GM18870 (cell line): ENCODE measurements around the gene NFIA.

Source experiments
- ATAC-seq: cut with Tn5 transposase; IDR thresholded peaks from one replicate; pipeline ENCODE4 v1.9.1; 2021; ENCODE audit warnings: moderate library complexity; ENCODE audit not compliant: unreplicated experiment

Gene NFIA

DNA sequence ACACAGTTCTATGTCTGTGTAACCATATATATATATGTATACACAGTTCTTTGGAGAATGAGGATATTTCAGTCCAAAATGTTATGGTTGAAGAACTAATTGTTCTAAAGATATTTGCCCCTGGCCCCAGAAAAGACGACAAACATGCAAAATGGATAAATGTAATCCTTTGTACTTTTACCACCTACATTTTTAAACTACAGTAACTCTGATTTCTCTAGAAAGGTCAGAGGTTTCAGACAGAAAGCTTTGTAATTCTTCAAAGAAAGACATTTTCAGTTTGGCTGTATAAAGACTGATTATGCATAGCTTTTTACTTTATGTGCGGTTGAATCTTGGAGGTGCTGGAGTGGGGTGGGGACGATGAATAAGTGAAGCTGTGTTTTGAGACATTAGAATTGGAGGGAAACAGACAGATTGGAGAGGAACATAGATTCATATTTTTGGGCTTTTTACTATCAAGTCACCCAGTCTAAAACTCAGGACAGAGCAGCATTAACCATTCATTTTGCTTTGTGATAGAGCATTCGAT lies 16.6 kb downstream of the NFIA start:
- ATAC-seq: no peak

DNA sequence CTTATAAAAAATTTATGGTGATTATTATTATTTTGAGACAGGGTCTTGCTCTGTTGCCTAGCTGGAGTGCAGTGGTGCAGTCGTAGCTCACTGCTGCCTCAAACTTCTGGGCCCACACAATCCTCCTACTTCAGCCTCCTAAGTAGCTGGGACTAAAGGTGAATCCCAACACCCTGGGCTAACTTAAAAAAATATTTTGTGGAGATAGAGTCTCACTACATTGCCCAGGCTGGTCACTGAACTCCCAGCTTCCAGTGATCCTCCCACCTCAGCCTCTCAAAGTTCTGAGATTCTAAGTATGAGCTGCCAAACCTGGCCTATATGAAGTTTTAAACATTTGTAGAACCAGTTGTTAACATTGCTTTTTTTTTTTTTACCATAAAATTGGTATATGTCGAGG lies 18.2 kb downstream of the NFIA start:
- no peak for ATAC-seq

DNA sequence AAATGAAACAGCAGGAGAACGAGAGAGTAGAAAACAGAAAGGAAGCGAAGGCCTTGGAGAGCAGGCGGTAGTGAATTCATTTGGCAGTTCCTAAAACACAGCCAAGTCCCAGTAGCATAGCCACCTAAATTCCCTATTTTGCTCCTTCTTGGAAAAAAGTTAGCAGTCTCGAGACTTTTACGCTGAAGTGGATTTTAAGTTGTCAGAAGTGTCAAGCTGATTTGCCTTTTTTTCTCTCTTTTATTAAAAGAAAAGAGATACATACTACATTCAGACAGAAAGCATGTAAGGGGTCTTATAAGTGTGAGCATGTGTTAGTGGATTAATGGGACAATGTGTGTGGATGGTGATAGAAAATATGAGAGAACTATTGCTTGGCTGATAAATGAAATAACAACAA lies 19.2 kb downstream of the NFIA start:
- ATAC-seq: no peak

- ATAC-seq: no peak
Measured at GRCh38 chr1:61102041-61102440, 19.7 kb downstream of the NFIA start.

- ATAC-seq: no peak
Measured at GRCh38 chr1:61102621-61103020, 20.3 kb downstream of the NFIA start.

DNA sequence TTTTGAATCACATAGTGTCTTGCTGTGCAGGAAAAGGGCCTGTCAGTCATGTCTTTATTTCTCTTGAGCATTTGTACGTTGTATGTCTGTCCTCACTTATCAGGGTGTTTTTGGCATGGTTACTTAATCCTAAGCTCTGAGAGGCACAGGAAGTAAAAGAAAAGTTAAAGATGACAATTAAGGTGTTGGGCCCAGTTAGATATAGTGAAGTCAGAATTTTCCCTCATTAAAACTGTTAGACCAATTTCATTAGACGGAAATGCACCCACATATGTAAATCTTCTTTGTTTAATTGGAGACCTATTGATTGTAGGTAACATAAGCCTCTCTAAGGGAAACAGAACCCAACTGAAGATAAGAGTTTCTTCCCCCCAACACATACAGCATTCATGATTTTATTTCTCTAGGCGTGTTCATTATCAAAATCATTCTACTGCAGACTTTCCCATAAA lies 21.9 kb downstream of the NFIA start:
- ATAC-seq: no peak

GRCh38 chr1:61107638-61108037 lies 25.3 kb downstream of the NFIA start:
- no peak for ATAC-seq

DNA sequence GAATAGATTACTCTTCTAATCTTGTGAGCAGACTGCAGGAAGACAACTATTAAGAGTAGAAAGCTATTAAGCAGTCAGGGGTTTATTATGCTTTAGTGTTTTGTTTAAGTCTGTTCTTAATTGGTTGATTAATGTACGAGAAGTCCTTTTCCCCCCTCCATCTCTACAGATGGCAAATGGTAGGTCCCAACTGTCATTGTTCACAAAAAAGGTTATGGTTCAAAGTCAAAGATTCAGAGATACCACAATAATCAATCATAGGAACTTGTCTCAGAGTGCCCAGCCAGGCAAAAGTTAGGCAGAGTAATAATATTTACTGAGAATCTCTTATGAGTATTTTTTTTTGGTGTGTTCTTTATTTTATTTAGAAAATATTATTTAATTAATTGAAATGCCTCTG lies 26.8 kb downstream of the NFIA start:
- no peak for ATAC-seq

DNA sequence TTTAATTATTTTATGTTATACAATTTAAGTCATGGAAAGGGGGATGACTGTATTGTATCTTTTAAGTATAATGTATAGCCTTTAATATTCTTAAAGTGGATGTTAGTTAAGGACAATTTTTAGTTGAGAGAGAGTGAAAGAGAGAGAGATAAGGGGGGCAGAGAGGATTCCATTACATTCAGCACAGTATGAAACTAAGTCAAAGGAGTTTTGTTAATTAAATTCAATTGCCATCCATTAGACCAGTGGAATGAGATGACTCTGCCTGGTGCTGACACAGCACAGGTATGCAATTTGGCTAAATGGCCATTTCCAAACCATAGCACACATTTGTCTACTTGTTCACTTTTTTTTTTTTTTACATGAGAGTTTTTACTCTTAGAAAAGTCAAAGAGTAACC lies 27.5 kb downstream of the NFIA start:
- no peak for ATAC-seq

GRCh38 chr1:61110554-61110953 lies 28.2 kb downstream of the NFIA start:
- ATAC-seq: no peak

DNA sequence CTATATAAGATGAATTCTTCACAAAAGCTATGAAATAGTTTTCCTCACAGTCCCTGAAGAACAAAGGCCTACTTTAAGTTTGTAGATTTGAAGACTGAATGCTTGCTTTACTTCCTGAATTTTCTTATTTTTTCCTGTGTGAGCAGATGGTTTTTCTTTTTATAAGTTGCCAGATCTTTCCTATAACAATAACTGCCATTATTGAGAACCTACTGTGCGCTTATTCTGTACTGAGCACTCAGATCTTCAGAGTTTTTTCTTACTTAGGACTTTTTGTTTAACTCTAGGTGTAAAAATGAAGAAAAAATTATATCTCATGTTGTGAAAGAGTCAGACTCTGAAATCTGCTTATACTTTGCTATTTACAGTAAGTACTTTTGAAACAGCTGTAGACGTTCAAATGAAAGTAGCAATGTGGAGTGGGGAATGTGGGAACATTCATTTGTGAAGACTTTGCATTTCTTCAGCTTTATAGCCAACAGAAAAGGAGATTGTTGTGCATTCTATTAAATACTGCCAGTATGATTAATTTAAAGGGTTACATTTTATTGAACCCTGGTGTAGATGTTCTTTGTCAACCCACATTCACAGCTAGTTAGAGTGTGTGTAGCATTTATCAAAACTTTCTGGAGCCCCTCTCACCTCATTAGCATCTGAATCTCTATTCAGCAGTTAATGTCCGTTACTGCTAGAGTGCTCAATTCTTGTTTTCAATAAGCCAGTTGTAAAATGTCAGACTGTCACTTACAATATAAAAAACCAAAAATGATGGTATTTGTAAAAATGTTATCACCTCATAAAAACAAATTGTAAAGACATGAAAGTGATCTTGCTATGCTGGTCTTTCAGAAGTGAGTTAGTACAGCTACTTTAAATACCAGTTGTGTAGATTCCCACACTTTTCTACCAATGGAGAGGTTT lies 29.0 kb downstream of the NFIA start:
- ATAC-seq: no peak

GRCh38 chr1:61114178-61114870 lies 32.0 kb downstream of the NFIA start:
- no peak for ATAC-seq

GRCh38 chr1:61115436-61115835 lies 33.1 kb downstream of the NFIA start:
- ATAC-seq: no peak

DNA sequence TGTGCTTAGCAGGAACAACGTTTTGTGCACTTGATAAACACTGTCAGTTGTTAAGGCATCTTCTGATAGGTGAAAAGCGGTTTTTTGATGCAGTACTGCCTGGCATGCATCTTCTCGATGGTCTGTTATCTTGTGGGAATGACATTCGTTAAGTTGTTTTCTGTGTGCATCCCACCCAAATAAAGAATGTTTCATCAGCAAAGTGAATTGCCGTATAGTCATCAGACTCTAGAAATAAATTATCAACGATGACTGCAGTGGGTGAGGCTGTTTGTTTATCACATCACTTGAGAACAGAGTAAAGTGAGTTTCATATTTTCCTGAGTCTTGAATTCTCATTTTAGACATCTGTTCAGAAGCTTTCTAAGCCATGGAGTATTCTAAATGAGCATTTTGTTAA lies 34.1 kb downstream of the NFIA start:
- no peak for ATAC-seq

DNA sequence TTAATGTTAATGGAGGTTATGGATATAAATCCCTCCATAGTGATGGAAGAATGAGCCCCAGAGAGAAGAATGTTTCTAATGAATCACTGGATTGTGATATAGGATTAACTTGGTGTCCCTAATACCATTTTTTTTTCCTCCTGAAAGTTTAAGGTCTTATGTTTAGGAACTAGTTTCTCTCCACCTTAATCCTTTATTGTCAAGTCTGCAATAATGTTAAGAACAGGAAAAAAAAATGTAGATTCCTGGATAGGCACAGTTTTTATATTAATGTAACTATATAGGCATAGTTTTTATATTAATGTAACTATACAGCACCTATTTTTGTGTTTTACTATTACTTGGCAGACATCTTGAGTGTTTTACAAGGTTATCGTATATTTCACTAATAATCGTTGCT lies 34.9 kb downstream of the NFIA start:
- ATAC-seq: no peak

DNA sequence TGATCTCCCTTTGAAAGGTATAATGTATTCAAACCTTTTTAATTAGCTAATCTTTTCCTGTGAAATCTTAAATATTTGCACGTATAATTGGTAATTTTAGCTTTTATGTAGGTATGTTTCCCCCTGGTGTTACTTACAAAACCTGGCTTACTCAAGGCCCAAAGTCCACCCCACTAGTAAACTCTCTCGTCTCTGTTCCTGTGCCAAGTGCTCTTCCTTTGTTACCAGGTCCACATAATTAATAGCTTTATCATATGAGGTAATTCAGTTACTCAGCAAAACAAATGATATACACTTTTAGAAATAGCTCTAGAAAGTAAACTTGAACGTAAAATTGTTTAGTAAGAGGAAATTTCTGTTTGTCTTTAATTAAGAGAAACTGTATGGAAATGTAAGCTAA lies 36.7 kb downstream of the NFIA start:
- ATAC-seq: no peak

DNA sequence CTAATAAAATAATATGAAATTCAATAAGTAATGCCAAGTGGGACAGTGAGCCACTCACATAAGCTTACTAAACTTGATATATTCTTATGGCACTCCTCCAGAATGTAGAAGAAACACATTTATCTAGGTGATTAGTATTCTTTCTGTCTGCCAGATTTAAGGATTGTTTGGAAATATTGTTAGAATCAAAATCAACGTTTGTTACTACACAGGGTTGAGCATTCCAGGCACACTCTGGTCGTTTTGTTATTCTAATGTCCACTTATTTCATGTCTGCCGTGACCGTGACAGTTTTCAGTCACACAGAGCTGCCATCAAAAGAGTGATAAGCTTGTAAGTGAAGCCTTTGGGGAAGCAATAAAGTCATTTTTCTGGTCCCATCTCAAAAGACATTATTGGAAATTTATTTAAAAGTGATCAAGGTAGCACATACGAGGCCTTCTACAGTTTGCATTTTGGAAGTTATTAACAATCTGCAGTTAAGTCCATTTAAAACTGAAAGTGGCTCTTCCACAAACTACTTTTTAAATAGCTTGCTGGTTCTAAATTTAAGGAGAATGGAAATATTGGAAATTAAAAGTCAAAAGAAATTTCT lies 38.0 kb downstream of the NFIA start:
- ATAC-seq: no peak

GRCh38 chr1:61120998-61121397 lies 38.6 kb downstream of the NFIA start:
- ATAC-seq: no peak

DNA sequence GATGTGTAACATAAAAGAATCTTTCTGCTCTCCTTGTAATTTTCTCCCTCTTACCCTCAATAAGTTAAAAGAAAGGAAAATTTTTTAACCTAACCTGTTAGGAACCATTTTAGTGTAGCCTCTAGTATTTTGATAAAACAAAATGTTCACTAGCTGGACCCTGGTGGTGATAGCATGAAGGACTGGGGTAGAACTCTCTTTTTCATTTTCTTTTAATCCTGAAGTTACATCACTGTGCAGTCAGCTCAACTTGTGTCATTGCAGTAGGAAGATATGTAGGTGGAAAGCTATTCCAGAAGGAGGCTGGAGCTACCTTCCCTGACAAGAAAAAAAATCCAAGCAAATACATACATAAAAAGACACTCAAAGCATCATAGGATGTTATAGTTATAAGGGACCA lies 39.3 kb downstream of the NFIA start:
- no peak for ATAC-seq

DNA sequence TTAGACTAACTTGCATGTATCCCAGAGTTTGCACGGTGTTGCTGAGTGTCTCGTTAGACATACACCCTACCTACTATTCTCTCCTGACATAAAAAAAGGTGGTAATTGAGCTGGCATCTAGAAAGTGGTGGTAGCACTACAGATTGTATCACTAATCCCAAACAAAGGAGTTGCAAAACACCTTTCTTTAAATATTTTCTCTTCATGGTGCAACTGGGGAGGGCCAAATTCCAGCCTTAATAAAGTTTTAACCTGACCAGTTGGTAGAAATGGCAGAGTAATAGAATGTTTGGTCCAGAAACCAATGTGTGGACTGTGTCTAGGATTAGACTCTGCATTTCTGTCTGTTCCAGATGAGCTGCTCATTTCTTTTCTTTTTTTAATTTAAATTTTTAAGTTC lies 40.0 kb downstream of the NFIA start:
- no peak for ATAC-seq

DNA sequence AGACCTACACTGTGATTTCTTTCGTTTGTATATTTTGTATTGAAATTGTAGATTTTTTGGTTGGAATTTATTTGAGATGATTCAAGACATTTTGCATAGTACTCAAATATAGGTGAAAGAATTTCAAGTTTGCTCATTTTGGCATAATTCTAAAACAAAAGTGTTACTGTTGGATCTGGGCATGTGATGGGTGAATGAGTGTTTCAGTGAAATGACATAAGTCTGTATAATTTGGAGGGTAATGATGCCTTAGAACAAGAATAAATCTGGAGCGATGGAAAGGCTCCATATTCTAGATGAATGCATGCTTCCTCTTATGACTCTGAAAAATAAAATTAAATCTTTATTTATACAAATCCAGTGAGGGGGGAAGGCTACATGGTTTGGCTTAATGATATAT lies 41.0 kb downstream of the NFIA start:
- ATAC-seq: no peak

DNA sequence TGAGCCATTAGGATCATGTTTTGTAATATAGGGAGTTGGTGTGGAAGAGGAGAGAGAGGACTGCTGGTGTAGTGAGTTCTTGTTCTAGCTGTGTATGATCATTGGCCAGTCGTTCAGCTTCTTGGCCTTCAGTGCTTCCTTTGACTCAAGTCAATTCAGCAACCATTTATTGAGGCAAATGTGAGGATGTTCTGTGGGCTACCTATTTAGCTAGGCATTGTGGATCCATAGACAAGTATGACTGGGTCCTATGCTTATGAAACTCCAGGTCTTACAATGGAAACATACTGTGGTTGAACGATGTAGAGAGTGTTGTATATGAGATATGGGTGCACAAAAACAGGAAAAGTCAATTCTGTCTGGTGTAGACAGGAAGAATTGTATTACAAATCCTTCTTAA lies 41.7 kb downstream of the NFIA start:
- ATAC-seq: no peak
